Esophagus (tissue), 2 donors: Measurements from ENCODE around the gene ACP6. TPM values are rescaled to one million over a fixed set of nuclear protein-coding genes. Genes with fewer than 3 reads are reported as not detected.

Source experiments
- H3K27ac ChIP-seq, 2 donors: one replicate each; pipeline ENCODE4 v1.5.1; 2013; ENCODE audit warnings: low read depth in 2 of 2, mild to moderate bottlenecking in 2 of 2, inconsistent platforms in 1 of 2, low read length in 1 of 2, moderate library complexity in 1 of 2
- H3K27me3 ChIP-seq, 2 donors: one replicate each; pipeline ENCODE4 v1.6.1; 2013; ENCODE audit warnings: low read length in 2 of 2, control low read depth in 1 of 2, mild to moderate bottlenecking in 1 of 2; ENCODE audit not compliant: insufficient read depth in 2 of 2, control insufficient read depth in 1 of 2
- H3K36me3 ChIP-seq, 2 donors: one replicate each; pipeline ENCODE4 v1.6.1; 2013; ENCODE audit warnings: low read length in 1 of 2; ENCODE audit not compliant: control insufficient read depth in 2 of 2, insufficient read depth in 2 of 2
- H3K4me1 ChIP-seq, 2 donors: one replicate each; pipeline ENCODE4 v1.6.1; 2013; ENCODE audit warnings: low read length in 1 of 2; ENCODE audit not compliant: control insufficient read depth in 2 of 2, insufficient read depth in 2 of 2
- H3K4me3 ChIP-seq, 2 donors: one replicate each; pipeline ENCODE4 v1.5.1; 2013; ENCODE audit warnings: low read length in 2 of 2, mild to moderate bottlenecking in 2 of 2, low read depth in 1 of 2, moderate library complexity in 1 of 2
- H3K9me3 ChIP-seq, 2 donors: one replicate each; pipeline ENCODE4 v1.6.1; 2013; ENCODE audit warnings: mild to moderate bottlenecking in 2 of 2, low read depth in 1 of 2, low read length in 1 of 2, moderate library complexity in 1 of 2; ENCODE audit not compliant: control insufficient read depth in 2 of 2, insufficient read depth in 1 of 2
- WGBS, 2 donors: extraction: QIAGEN DNeasy Blood & Tissue Kit; methylation state at CpG; one replicate each; pipeline ENCODE4 v1.1.7; 2013; 5-methylcytosine and 5-hydroxymethylcytosine counted together
- polyA plus RNA-seq, 2 donors: library from polyadenylated mRNA; stranded (reverse); fragments of 200-250 nt; gene quantifications; one replicate each; pipeline ENCODE4 v1.2.3, GENCODE V29; 2013
- donor health status: healthy with polysubstance abuse.
- donor health status: Bipolar disorder and iron deficiency.

ACP6 gene
- polyA plus RNA-seq, 2 donors: 8.0 to 8.5 TPM

GRCh38 chr1:147598621-147599361, 71.5 kb downstream of the ACP6 start:
- peak overlapping the region; percentile 80 to 86 for H3K27ac ChIP-seq
- no peaks in the 10 kb centered on the region for H3K9me3 ChIP-seq
- 8 to 9% methylated on average over 30 of the region's 30 CpGs for WGBS, 2 donors

GRCh38 chr1:147597010-147597409, 73.3 kb downstream of the ACP6 start:
- Histone ChIP-seq H3K27me3 (no peaks in the 10 kb centered on the region), H3K36me3 (no peaks in the 10 kb centered on the region), H3K27ac (no peak overlapping the region), H3K9me3 (no peaks in the 10 kb centered on the region), H3K4me3 (no peak overlapping the region), H3K4me1 (peaks cover 0 to 4% of the 10 kb centered on the region in 2 donors)
- 80 to 91% methylated on average over 1 of the region's 1 CpG for WGBS, 2 donors

More at GRCh38 chr1:147598621-147599361, 71.5 kb downstream of the ACP6 start:
- no peaks in the 10 kb centered on the region for H3K27me3 ChIP-seq
- H3K4me3 ChIP-seq: peak overlapping the region; percentile 70 to 74
- H3K36me3 ChIP-seq: no peaks in the 10 kb centered on the region
- H3K4me1 ChIP-seq: peaks cover 0 to 4% of the 10 kb centered on the region in 2 donors

Other genes with a start within 250 kb of the ACP6 start
- 1 to 10 TPM; 2.9 to 3.7 TPM for gene BCL9, start 129.0 kb downstream of the ACP6 start, polyA plus RNA-seq
- 1 to 10 TPM in 1 of 2 donors, under 1 TPM in 1; 0.37 to 1.4 TPM for gene GJA5, start 90.1 kb upstream of the ACP6 start, polyA plus RNA-seq
- gene GJA8, start 232.3 kb upstream of the ACP6 start, polyA plus RNA-seq: not detected